HL-60 (cell line): ENCODE data around the gene SCUBE1.

Experiments
- CTCF ChIP-seq: IDR thresholded peaks from one replicate; pipeline ENCODE4 v1.5.1; 2011; ENCODE audit warnings: low read length, control low read depth, inconsistent platforms; ENCODE audit not compliant: insufficient read depth
- POLR2AphosphoS5 ChIP-seq: IDR thresholded peaks from 2 replicates; pipeline ENCODE4 v1.6.1; 2012; ENCODE audit warnings: low read depth

GRCh38 chr22:43147821-43148220 is 195.4 kb downstream of the SCUBE1 start:
- TF ChIP-seq CTCF (no peak), POLR2AphosphoS5 (no peak)
